HepG2 (cell line): ENCODE results near the gene TYMP. TPM values are rescaled to one million over a fixed set of nuclear protein-coding genes. Genes with fewer than 3 reads are reported as not detected.

Experiments used
- ATAC-seq: fragments of 200-7000 bp; cut with Tn5 transposase; 3 replicates; pipeline ENCODE4 v1.9.1; 2020; ENCODE audit warnings: mild to moderate bottlenecking, moderate library complexity
- BruUV-seq: library from RNA; stranded (reverse); fragments of 400-500 nt; replicated peaks from 2 replicates; lab custom pipeline; 2021; lab: Mats Ljungman, UMichigan
- CTCF ChIA-PET: fragments of 300-600 bp; formaldehyde crosslinking; extraction: SDS; loops from one replicate; lab custom pipeline; 2021; ENCODE audit warnings: low total read pairs, inconsistent platforms, low intra/inter-chr PET ratio; lab: Yijun Ruan, JAX
- POLR2A ChIA-PET: fragments of 350-600 bp; sonication (Branson Sonifier 250); formaldehyde crosslinking; loops from one replicate; lab custom pipeline; 2020; ENCODE audit warnings: antibody characterized with exemption, inconsistent platforms; lab: Yijun Ruan, JAX
- DNase-seq: peaks from one replicate; pipeline ENCODE4 v3.0.0-alpha.2; 2015; ENCODE audit warnings: low spot score
- FAIRE-seq: peaks from 3 replicates; lab custom pipeline; 2011; peaks lifted over from hg19 to GRCh38; lab: Jason Lieb, UNC
- H2AFZ ChIP-seq: one replicate; pipeline ENCODE4 v1.6.1; 2011; ENCODE audit warnings: low read length, inconsistent platforms
- H3K27ac ChIP-seq: fragments of 300-600 bp; 3 replicates; pipeline ENCODE4 v1.8.0; 2011; ENCODE audit warnings: mixed run types, mild to moderate bottlenecking, mixed read lengths, low read length, inconsistent platforms; ENCODE audit not compliant: insufficient read depth; ENCODE audit errors: extremely low read length
- H3K27me3 ChIP-seq, 2 experiments: fragments of 200-600 bp in 1 of 2; 2 replicates in 1 of 2; 3 replicates in 1 of 2; pipeline versions ENCODE4 v1.6.0 to v1.8.0; 2011; ENCODE audit warnings: low read length in 2 of 2, mild to moderate bottlenecking in 2 of 2, moderate library complexity in 2 of 2, inconsistent platforms in 1 of 2; ENCODE audit not compliant: insufficient read depth in 2 of 2, control insufficient read depth in 1 of 2
- H3K36me3 ChIP-seq, 2 experiments: fragments of 200-600 bp in 1 of 2; replicated peaks in 1 of 2; 2 replicates in 1 of 2; 3 replicates in 1 of 2; pipeline versions ENCODE4 v1.5.1 to v1.8.0; 2011; ENCODE audit warnings: low read length in 2 of 2, inconsistent platforms in 1 of 2; ENCODE audit not compliant: insufficient read depth in 2 of 2, control insufficient read depth in 1 of 2
- H3K4me1 ChIP-seq: 2 replicates; pipeline ENCODE4 v1.5.1; 2012; ENCODE audit warnings: low read length, inconsistent platforms; ENCODE audit not compliant: insufficient read depth
- H3K4me2 ChIP-seq: 2 replicates; pipeline ENCODE4 v1.6.0; 2011; ENCODE audit warnings: low read depth, low read length, inconsistent platforms
- H3K4me3 ChIP-seq, 3 experiments: fragments of 200-600 bp in 1 of 3; sonication (generic), shearing (Covaris generic) in 1 of 3; replicated peaks in 1 of 3; 2 replicates each; pipeline ENCODE4 v1.5.1; 2011 to 2016; ENCODE audit warnings: low read length in 3 of 3, inconsistent platforms in 2 of 3, low read depth in 2 of 3, mild to moderate bottlenecking in 2 of 3, control low read depth in 1 of 3, mixed read lengths in 1 of 3; ENCODE audit not compliant: insufficient read depth in 1 of 3
- H3K79me2 ChIP-seq: one replicate; pipeline ENCODE4 v1.6.1; 2011; ENCODE audit warnings: low read length, inconsistent platforms; ENCODE audit not compliant: insufficient read depth
- H3K9ac ChIP-seq: 2 replicates; pipeline ENCODE4 v1.6.0; 2011; ENCODE audit warnings: mild to moderate bottlenecking, low read depth, low read length, inconsistent platforms; ENCODE audit not compliant: insufficient read depth
- H3K9me3 ChIP-seq: 2 replicates; pipeline ENCODE4 v1.5.1; 2012; ENCODE audit warnings: mild to moderate bottlenecking, low read length
- H4K20me1 ChIP-seq: 2 replicates; pipeline ENCODE4 v1.6.0; 2011; ENCODE audit warnings: inconsistent platforms, mild to moderate bottlenecking, low read length, moderate library complexity; ENCODE audit not compliant: insufficient read depth
- DMTF1 ChIP-seq: sonication (generic); formaldehyde crosslinking; IDR thresholded peaks from 2 replicates; pipeline ENCODE4 v1.4.0; 2020; ENCODE audit warnings: mild to moderate bottlenecking, missing genetic modification reagents
- GABPB1 ChIP-seq: IDR thresholded peaks from 2 replicates; pipeline ENCODE4 v1.6.1; 2016; ENCODE audit warnings: mild to moderate bottlenecking, missing genetic modification reagents, moderate library complexity, missing compliant biosample characterization
- HIVEP1 ChIP-seq: sonication (generic); formaldehyde crosslinking; IDR thresholded peaks from 2 replicates; pipeline ENCODE4 v1.4.0; 2020; ENCODE audit warnings: mild to moderate bottlenecking, missing genetic modification reagents
- NCOR1 ChIP-seq: fragments of 200-600 bp; sonication (generic); IDR thresholded peaks from 2 replicates; pipeline ENCODE4 v1.7.0; 2017; ENCODE audit warnings: antibody characterized with exemption, low read length, borderline replicate concordance
- NFKB2 ChIP-seq: sonication (generic); formaldehyde crosslinking; IDR thresholded peaks from 2 replicates; pipeline ENCODE4 v1.4.0; 2020; ENCODE audit warnings: missing genetic modification reagents, borderline replicate concordance
- PAF1 ChIP-seq: IDR thresholded peaks from 2 replicates; pipeline ENCODE4 v1.6.1; 2016; ENCODE audit warnings: missing genetic modification reagents, missing compliant biosample characterization
- POLR2A ChIP-seq, 2 experiments: IDR thresholded peaks; 2 replicates each; pipeline ENCODE4 v1.6.1; 2011; ENCODE audit warnings: low read depth in 2 of 2, low read length in 2 of 2, mild to moderate bottlenecking in 1 of 2, moderate library complexity in 1 of 2; ENCODE audit not compliant: insufficient read depth in 1 of 2
- POLR2G ChIP-seq: fragments of 200-400 bp; formaldehyde crosslinking; IDR thresholded peaks from 2 replicates; pipeline ENCODE4 v1.6.1; 2018; ENCODE audit warnings: mild to moderate bottlenecking, low read depth, low read length, moderate library complexity
- RBFOX2 ChIP-seq: fragments of 200-400 bp; formaldehyde crosslinking; IDR thresholded peaks from 2 replicates; pipeline ENCODE4 v1.6.1; 2017; ENCODE audit warnings: low read depth, mild to moderate bottlenecking, low read length
- SALL1 ChIP-seq: sonication (generic); formaldehyde crosslinking; IDR thresholded peaks from 2 replicates; pipeline ENCODE4 v1.8.0; 2022; ENCODE audit warnings: mild to moderate bottlenecking, missing genetic modification reagents
- SALL2 ChIP-seq: sonication (generic); formaldehyde crosslinking; IDR thresholded peaks from 2 replicates; pipeline ENCODE4 v1.8.1; 2023; ENCODE audit warnings: mild to moderate bottlenecking, missing genetic modification reagents, inconsistent platforms
- ZFX ChIP-seq: sonication (generic); formaldehyde crosslinking; IDR thresholded peaks from 2 replicates; pipeline ENCODE4 v1.4.0; 2020; ENCODE audit warnings: mild to moderate bottlenecking, low read depth, missing genetic modification reagents, moderate library complexity
- ZFY ChIP-seq: sonication (generic); formaldehyde crosslinking; IDR thresholded peaks from 2 replicates; pipeline ENCODE4 v1.4.0; 2020; ENCODE audit warnings: missing genetic modification reagents
- ZMYM2 ChIP-seq: sonication (generic); formaldehyde crosslinking; IDR thresholded peaks from 2 replicates; pipeline ENCODE4 v1.8.0; 2022; ENCODE audit warnings: mild to moderate bottlenecking, missing genetic modification reagents
- ZNF280B ChIP-seq: sonication (generic); formaldehyde crosslinking; IDR thresholded peaks from 2 replicates; pipeline ENCODE4 v1.5.0; 2020; ENCODE audit warnings: missing genetic modification reagents, mild to moderate bottlenecking, borderline replicate concordance
- ZNF740 ChIP-seq: sonication (generic); formaldehyde crosslinking; IDR thresholded peaks from 2 replicates; pipeline ENCODE4 v1.4.0; 2020; ENCODE audit warnings: missing genetic modification reagents
- ZNF775 ChIP-seq: sonication (generic); formaldehyde crosslinking; IDR thresholded peaks from 2 replicates; pipeline ENCODE4 v1.4.0; 2020; ENCODE audit warnings: missing genetic modification reagents, mild to moderate bottlenecking, moderate library complexity, borderline replicate concordance
- WGBS: methylation state at CpG from one replicate; pipeline ENCODE4 v1.1.6; 2017; ENCODE audit warnings: low lambda C conversion rate; 5-methylcytosine and 5-hydroxymethylcytosine counted together
- in situ Hi-C: cut with HindIII; loops from 2 replicates; pipeline ENCODE4 v1.10.0; 2017; ENCODE audit warnings: low pct_unique_long_range_greater_than_20kb; ENCODE audit not compliant: extremely low pct_ligation_motif_present
- intact Hi-C: fragments of 100-400 bp; cut with micrococcal nuclease; formaldehyde crosslinking; loops from one replicate; pipeline ENCODE4 v1.10.0; 2022; ENCODE audit not compliant: unreplicated experiment
- polyA plus RNA-seq, 8 experiments: library from polyadenylated mRNA; depleted of rRNA in 3 of 8; stranded (reverse) in 7 of 8; unstranded in 1 of 8; fragments of >200 nt; fragmentation: Illumina TruSeq in 4 of 8; extraction: Trizol in 4 of 8; gene quantifications; 2 replicates each; pipeline versions ENCODE4 v1.2.1 to v1.2.3, GENCODE V29; 2011 to 2016; ENCODE audit warnings: low read depth in 4 of 8, missing spikeins in 1 of 8, mixed read lengths in 1 of 8; ENCODE audit not compliant: insufficient read depth in 1 of 8
- total RNA-seq, 5 experiments: library from RNA; depleted of rRNA; stranded (reverse); fragments of >200 nt; fragmentation: Illumina TruSeq; extraction: Trizol; gene quantifications; 2 replicates each; pipeline ENCODE4 v1.2.3, GENCODE V29; 2016; ENCODE audit warnings: low read depth in 1 of 5

TYMP gene
- total and polyA plus RNA-seq, 2 of the 13 experiments (the other 11 are each of a cell fraction or from before 2014, with no cell fraction given): 3.9 to 4.3 TPM

DNA sequence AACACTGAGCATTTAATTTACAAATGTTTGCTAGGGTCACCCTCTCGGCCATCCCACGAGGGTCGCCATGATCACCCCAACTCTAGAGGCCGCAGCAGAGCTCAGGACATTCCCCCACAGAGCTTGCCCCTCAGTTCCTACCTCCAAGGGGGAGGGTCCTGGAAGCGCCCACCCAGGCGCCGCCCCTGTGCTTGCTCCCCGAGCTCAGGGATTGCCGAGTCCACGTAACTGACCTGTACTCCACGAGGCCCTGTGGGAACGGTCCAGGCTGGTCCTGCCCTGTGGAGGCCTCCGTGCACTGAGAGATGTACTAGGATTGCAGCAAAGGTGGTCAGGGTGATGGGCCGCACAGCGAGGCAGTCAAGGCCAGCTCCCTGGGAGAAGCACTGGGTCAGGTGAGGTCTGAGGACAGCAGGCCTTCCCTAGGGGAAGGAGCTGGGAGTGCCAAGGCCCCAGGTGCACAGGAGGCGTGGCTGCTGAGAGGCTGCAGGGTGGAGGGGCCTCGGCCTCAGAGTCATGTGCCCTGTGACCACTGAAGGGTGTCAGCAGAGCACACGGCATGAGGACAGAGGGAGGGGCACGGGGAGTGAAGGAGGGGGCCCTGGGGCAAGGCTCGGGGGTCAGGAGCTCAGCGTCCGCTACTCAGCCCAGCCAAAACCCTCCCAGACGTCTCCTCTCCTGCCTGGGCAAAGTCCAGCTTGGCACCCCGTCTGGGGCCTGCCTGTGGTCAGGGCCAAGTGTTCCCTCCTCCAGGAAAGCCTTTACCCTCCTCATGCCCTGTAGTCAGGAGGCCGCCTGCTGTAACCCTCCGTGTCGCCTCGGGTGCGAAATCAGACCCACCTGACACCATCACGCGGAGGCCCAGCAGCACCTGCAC lies 45.6 kb downstream of the TYMP start:
- POLR2A ChIA-PET: interaction anchor here (0.9 to 2.2 kb wide), 5 partner anchors 10 to 85 kb away, joined by 3 to 12 read pairs (median 3); partner anchors contain the start of gene SCO2
- in situ Hi-C loops (no loop called here), intact Hi-C loops (no loop called here)
- H3K36me3 ChIP-seq: no peaks in the 10 kb centered on the region
- CTCF ChIA-PET: no interaction called here
- DNase-seq (no peak), ATAC-seq (no peak), FAIRE-seq (no peak)
- H3K4me2 ChIP-seq: no peak overlapping the region
- no peak overlapping the region for H3K4me3 ChIP-seq
- H2AFZ ChIP-seq: no peak overlapping the region
- TSS peak; percentile 53 for BruUV-seq
- WGBS: 80% methylated on average over 14 of the region's 31 CpGs
- H3K27me3 ChIP-seq: peaks cover 0 to 4% of the 10 kb centered on the region in 2 experiments; a peak in 1 of 5 replicates
- H3K4me1 ChIP-seq: peaks cover 66% of the 10 kb centered on the region
- H3K27ac ChIP-seq: no peak overlapping the region
- H4K20me1 ChIP-seq: no peaks in the 10 kb centered on the region; the same call in 1 of the 2 replicates
- no peak overlapping the region for H3K9ac ChIP-seq
- no peaks in the 10 kb centered on the region for H3K9me3 ChIP-seq
- no peaks in the 10 kb centered on the region for H3K79me2 ChIP-seq
- peak; percentile 17; the same call in 1 of the 2 replicates for TF ChIP-seq GABPB1 (CRISPR knock-in tag)
- no peak for TF ChIP-seq ZMYM2
- peak; percentile 9; the same call in 1 of the 2 replicates for TF ChIP-seq ZFY (CRISPR knock-in tag)
- no peak for TF ChIP-seq ZNF775
- peak; percentile 25; the same call in 1 of the 2 replicates for TF ChIP-seq ZFX (CRISPR knock-in tag)
- no peak for TF ChIP-seq NFKB2 (CRISPR knock-in tag)
- TF ChIP-seq ZNF280B (CRISPR knock-in tag): 0 out of 2 replicates have a peak, but pooled peaks have one; percentile 17
- TF ChIP-seq PAF1: 0 out of 2 replicates have a peak, but pooled peaks have one; percentile 57
- no peak for TF ChIP-seq NCOR1
- no peak for TF ChIP-seq HIVEP1 (CRISPR knock-in tag)
- peak in 1 of 2 experiments; percentile 21; a peak in 1 of 4 replicates for TF ChIP-seq POLR2A (IDR thresholded peaks at IDR 0.05; ENCODE audit: insufficient read depth in 1 of 2, low read depth in 2 of 2, low read length in 2 of 2)
- 0 out of 2 replicates have a peak, but pooled peaks have one; percentile 1 for TF ChIP-seq SALL2 (CRISPR knock-in tag)
- TF ChIP-seq POLR2G: peak; percentile 43; the same call in 1 of the 2 replicates
- peak; percentile 42; the same call in 1 of the 2 replicates for TF ChIP-seq RBFOX2
- TF ChIP-seq SALL1 (CRISPR knock-in tag): 0 out of 2 replicates have a peak, but pooled peaks have one; percentile 25
- TF ChIP-seq DMTF1 (CRISPR knock-in tag): no peak
- no peak for TF ChIP-seq ZNF740
